NCI-H2171 (cell line): ENCODE measurements around the gene OARD1.

Experiments
- DNase-seq: peaks from one replicate; lab custom pipeline; 2025; lab: John Stamatoyannopoulos, UW

OARD1 gene

GRCh38 chr6:41074692-41075436 lies 2.7 kb upstream of the OARD1 start:
- no peak for DNase-seq

- DNase-seq, result no peak
Observed at GRCh38 chr6:41073968-41074691, 2.0 kb upstream of the OARD1 start.

- DNase-seq, result peak; percentile 76
Observed at GRCh38 chr6:41073203-41073967, 1.2 kb upstream of the OARD1 start.

DNA sequence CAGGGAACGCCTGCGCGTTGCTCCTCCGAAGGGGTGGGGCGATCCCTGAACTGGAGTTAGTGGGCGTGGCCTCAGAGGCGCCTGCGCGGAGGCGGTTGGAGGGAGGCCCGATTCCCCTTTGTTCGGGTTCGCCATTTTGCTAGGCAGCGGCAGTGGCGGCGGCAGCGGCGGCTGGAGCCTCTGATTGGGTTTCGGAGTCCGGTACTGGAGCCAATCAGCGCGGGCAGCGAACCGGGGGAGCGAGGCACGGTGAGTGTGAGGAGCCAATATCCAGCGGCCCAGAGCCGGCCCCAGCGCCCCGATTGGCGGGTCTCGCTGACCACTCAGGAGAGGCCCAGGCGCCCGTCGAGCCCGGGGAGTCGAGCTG lies 663 bp upstream of the OARD1 start, which contains the start of gene NFYA:
TSS of gene NFYA (plus strand) at position 139 of the 367 bp plus-strand sequence. CDS start 6,116 bp downstream, outside the sequence.
- no peak for DNase-seq

DNA sequence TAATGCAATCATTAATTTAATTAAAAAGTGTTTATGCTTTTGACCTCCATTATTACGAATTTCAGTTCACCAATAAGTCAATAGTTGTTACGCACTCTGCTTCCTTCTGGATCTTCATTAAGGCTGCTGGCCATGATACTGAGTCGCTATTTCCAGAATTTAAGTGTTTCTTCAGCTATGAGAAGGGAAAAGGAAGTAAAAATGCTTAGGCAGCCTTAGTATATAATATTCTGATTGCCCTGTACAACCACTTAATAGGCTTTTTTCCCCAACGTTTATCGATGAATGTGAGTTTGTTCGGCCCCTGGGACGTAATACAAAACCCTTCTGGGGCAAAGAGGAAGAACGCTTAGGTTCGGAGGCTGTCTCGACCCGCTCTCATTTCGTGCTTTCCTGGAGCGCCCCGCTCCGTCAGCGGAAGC lies 644 bp downstream of the OARD1 start:
- no peak for DNase-seq

GRCh38 chr6:41066867-41067304 lies 5.3 kb downstream of the OARD1 start:
- DNase-seq, result peak; percentile 47

DNA sequence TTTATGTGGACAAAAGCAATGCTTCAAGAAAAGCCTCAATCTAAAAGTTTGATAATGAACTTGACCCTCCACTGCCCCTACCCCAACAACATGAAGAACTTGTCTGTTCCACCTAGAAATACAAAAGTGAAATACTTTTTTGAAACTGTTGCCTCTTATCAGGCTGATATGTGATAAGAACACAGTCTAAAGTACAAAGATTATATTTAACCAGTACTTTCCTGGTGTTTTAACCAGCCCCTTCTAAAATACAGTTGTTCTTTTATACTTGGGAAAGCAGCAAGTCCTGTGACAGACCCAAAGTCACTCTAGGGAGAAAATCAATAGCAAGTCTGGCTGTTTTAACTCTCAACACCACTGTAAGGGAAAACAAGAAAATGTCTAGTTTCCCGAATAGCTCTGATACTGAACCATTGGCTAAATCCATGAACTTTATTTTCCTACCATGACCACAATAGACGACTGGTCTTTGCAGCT lies 6.6 kb downstream of the OARD1 start:
- DNase-seq, result no peak

- DNase-seq, result no peak
Observed at GRCh38 chr6:41064841-41065240, 7.3 kb downstream of the OARD1 start.

DNA sequence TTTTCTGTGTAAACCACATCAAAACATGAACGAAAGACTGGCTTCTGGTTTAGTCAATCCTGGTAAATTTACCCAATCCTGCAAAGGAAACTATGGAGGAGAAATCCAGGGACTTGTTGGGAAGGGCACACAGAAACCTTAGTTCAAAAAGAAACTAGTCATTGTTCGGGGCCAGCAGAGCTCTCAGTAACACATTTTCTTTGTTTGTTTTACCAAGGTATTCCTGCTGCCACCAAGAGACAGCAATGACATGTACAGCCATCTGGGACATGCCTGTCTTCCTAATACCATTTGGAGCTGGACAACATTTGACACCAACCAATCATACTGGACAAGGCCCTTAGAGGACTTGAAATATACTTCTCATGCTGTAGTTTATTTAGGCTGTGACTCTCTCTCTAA lies 8.3 kb downstream of the OARD1 start:
- DNase-seq, result no peak

DNA sequence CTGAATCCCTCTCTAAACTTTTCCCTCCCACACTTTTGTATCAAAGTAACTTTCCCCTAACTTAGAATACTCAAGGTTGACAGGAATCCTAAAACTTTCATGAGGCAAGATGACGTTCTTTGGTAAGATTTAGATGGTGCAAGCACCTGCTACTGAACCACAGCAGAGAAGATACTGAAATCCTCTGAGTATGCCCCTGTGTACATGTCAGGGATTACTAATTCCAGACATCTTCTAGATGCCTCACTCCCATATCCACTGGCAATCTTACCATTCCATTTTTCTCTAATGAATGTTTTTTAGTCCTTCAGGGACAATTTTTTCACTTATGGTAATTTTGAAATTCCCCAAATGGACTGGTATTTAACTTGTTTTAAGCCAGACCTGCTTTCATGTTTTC lies 10.1 kb downstream of the OARD1 start:
- DNase-seq, result no peak

DNA sequence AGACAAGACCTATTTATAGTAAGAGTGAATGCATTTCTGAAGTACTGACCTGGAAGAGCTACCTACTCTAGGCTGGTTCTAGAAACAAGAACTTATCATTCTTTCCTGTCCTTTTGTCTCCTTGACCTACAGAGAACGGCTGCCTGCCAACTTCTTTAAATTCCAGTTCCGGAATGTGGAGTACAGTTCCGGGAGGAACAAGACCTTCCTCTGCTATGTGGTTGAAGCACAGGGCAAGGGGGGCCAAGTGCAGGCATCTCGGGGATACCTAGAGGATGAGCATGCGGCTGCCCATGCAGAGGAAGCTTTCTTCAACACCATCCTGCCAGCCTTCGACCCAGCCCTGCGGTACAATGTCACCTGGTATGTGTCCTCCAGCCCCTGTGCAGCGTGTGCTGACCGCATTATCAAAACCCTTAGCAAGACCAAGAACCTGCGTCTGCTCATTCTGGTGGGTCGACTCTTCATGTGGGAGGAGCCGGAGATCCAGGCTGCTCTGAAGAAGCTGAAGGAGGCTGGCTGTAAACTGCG lies 10.9 kb downstream of the OARD1 start:
- DNase-seq, result no peak

DNA sequence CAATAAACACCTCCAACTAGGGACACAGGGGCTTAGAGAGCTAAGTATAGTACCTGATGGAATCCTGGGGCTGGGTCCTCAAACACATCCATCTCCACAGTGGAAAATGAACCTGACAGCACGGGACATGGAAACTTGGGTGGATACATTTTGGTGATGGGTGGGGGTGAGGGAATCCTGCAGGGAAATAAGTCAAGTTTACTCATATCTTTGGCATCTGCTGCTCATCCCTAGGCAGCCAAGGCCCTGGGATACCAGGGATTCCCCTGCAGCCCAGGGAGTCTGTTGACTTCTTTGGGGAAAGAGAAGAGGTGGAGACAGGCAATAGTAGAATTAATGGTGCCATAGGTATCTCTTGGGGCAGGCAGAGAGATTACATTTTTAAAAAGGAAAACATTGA lies 12.6 kb downstream of the OARD1 start:
- DNase-seq, result no peak

- no peak for DNase-seq
Observed at GRCh38 chr6:41058783-41059181, 13.4 kb downstream of the OARD1 start.

DNA sequence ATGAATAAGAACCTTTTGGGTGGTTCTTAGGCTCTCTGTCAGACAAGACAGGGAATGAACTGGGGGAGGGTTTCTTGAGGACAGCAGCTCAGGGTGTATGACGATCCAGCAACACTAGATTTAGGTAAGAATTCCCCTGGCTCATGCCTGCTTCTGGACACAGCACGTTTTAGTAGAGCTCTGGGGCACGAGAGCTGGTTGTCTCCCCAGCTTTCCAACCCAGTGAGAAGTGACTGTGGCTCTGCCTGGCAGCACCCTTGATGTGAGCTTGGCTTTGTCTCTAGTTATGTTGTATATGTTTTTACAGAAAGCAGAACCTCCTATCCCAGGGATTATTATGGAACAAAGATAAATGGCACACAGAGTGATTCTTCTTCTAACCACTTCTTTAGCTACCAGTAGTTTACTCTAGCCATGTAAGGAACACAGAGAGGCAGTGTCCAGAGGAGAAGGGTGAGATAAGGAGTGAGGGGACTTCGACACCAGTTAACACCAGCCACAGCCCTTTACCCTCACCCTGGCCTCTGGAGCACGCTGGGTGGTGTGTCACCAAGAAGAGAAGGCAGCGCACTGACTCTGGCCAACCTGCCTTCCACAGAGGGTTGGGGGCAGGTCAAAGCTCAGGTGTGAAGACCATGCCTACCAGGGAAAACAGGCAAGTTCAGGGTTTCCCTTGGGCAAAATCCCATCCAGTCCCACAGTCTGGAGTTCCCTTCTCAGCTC lies 15.2 kb downstream of the OARD1 start:
- no peak for DNase-seq

DNA sequence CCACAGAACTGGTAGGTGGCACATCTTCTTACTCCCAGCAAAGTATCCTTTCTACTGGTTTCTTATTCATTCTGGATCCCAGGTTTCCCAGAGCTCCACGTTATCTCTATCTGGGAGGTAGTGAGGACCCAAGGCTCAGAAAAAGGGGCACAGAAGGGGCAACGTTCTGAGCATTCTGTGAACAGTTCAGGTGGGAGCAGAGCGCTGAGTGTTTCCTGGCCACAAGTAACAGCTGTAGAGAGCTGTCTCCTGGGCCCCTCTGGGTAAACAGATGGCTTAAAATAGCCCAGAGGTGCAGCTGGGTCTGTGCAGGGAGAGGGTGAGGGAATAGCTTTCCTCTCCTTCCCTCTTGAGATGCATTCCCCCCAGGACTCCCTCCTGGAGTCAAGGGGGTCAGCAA lies 17.0 kb downstream of the OARD1 start:
- DNase-seq, result peak; percentile 68

- DNase-seq, result no peak
Observed at GRCh38 chr6:41054511-41054910, 17.6 kb downstream of the OARD1 start.

DNA sequence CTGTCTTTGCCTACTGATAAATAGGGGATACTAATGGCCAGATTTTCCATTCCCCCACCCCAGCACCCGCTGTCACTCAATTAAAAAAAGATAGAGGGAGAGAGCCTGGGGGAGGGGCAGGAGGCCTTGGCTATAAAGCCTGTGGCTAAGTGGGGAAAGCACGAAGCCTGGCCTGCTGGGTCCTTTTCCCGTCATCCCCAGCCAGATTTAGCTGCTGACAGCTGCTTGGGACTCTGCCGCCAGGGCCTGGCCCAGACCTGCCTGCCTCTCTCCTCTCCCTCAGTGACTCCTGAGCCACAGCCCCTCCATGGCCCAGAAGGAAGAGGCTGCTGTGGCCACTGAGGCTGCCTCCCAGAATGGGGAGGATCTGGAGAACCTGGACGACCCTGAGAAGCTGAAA lies 19.1 kb downstream of the OARD1 start, which contains the start of gene APOBEC2:
TSS of gene APOBEC2 (plus strand) at position 162 of the 400 bp plus-strand sequence. CDS start at position 308, 146 bp downstream.
- DNase-seq, result peak; percentile 26

DNA sequence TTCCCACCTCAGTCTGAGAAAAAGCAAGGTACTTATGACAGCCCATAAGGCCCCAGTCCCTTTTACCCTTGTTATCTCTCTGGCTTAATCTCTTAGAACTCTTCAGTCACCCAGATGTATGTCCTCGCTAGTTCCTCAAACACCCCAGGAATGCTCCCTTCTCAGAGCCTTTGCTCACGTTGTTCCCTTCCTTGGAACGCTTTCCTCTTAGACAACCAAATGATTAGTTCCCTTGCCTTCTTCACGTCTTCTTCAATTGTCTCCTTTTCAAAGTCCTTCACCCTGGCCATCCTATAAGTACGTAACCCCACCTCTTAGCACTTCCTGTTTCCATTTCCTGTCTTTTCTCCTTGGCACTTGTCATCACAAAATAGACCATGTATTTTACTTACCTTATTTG lies 20.3 kb downstream of the OARD1 start:
- no peak for DNase-seq

GRCh38 chr6:41050536-41050935 lies 21.6 kb downstream of the OARD1 start:
- DNase-seq, result no peak

DNA sequence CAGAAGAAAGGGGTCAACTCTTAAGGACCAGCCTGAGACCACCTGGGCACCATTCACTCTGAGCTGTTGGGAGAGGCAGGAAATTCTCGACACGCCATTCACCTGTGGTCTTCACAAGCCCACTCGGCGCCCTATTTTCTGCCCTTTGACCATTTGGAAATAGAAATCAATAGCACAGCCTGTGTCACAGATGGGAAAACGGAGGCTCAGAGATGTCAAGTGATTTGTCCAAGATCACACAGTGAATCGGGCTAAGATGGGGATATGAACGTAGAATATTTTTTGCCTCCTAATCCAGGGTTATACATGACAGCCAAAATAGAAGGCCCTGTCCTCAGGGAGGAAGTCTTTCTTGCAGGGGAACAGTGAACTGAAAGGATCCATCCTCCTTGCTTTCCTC lies 22.2 kb downstream of the OARD1 start:
- DNase-seq, result no peak

- no peak for DNase-seq
Observed at GRCh38 chr6:41049521-41049920, 22.6 kb downstream of the OARD1 start.
